ENCODE measurements around the gene OCIAD2.
"Not testable (repeated sequence)": the region's sequence is repeated elsewhere in the genome, so short reads cannot be mapped to it uniquely, and the experiment has no call there.

The OCIAD2 gene

GRCh38 chr4:48905363-48906015 is 1.1 kb downstream of the OCIAD2 start:
- DNase-seq: no peak

- no peak for DNase-seq
Observed at GRCh38 chr4:48904541-48905142, 1.9 kb downstream of the OCIAD2 start.

- no peak for DNase-seq
Observed at GRCh38 chr4:48904101-48904500, 2.5 kb downstream of the OCIAD2 start.

- no peak for DNase-seq
Observed at GRCh38 chr4:48902266-48902665, 4.3 kb downstream of the OCIAD2 start.

- DNase-seq: no peak
Observed at GRCh38 chr4:48901196-48901595, 5.4 kb downstream of the OCIAD2 start.

- no peak for DNase-seq
Observed at GRCh38 chr4:48899950-48900349, 6.6 kb downstream of the OCIAD2 start.

GRCh38 chr4:48899432-48899749 is 7.2 kb downstream of the OCIAD2 start:
- DNase-seq: no peak

- peak; percentile 76 for DNase-seq
Observed at GRCh38 chr4:48898733-48899431, 7.7 kb downstream of the OCIAD2 start.

- no peak for DNase-seq
Observed at GRCh38 chr4:48896845-48897244, 9.7 kb downstream of the OCIAD2 start.

GRCh38 chr4:48891028-48891619 is 15.4 kb downstream of the OCIAD2 start:
- DNase-seq: no peak

- not testable (repeated sequence) for DNase-seq
Observed at GRCh38 chr4:48889750-48890149, 16.8 kb downstream of the OCIAD2 start.

- DNase-seq: not testable (repeated sequence)
Observed at GRCh38 chr4:48881646-48882045, 24.9 kb downstream of the OCIAD2 start.

- DNase-seq: no peak
Observed at GRCh38 chr4:48879561-48880442, 26.8 kb downstream of the OCIAD2 start.

GRCh38 chr4:48877827-48878535 is 28.6 kb downstream of the OCIAD2 start:
- no peak for DNase-seq

- DNase-seq: not testable (repeated sequence)
Observed at GRCh38 chr4:48864696-48865095, 41.9 kb downstream of the OCIAD2 start.

GRCh38 chr4:48863728-48864127 is 42.8 kb downstream of the OCIAD2 start:
- no peak for DNase-seq

- no peak for DNase-seq
Observed at GRCh38 chr4:48862661-48863060, 43.9 kb downstream of the OCIAD2 start.

- no peak for DNase-seq
Observed at GRCh38 chr4:48862038-48862437, 44.5 kb downstream of the OCIAD2 start.

GRCh38 chr4:48858130-48858529 is 48.4 kb downstream of the OCIAD2 start:
- DNase-seq: no peak

GRCh38 chr4:48854982-48855381 is 51.6 kb downstream of the OCIAD2 start:
- DNase-seq: no peak

GRCh38 chr4:48854395-48854683 is 52.2 kb downstream of the OCIAD2 start:
- DNase-seq: no peak

GRCh38 chr4:48853604-48854394 is 52.8 kb downstream of the OCIAD2 start:
- peak; percentile 74 for DNase-seq

All from hematopoietic multipotent progenitor cell treated with erythropoietin and hydrocortisone succinate and interleukin-3 and kit ligand, for 8 days (in vitro differentiated cells).